Small intestine (tissue), 7 donors: Measurements from ENCODE around the gene MLKL. TPM values are rescaled to one million over a fixed set of nuclear protein-coding genes. Genes with fewer than 3 reads are reported as not detected.

ENCODE experiments used
- DNase-seq, 2 donors: peaks; one replicate each; pipeline versions ENCODE4 v3.0.0 to v3.0.0-alpha.2; 2013
- FAIRE-seq: peaks from 2 replicates; lab custom pipeline; 2012; peaks lifted over from hg19 to GRCh38; lab: Jason Lieb, UNC
- H3K27ac ChIP-seq, 3 donors: one replicate each; pipeline ENCODE4 v1.5.1; 2013; ENCODE audit warnings: low read length in 2 of 3, mild to moderate bottlenecking in 2 of 3, control low read depth in 1 of 3, inconsistent platforms in 1 of 3, low read depth in 1 of 3, moderate library complexity in 1 of 3
- H3K27me3 ChIP-seq, 3 donors: one replicate each; pipeline ENCODE4 v1.6.1; 2013; ENCODE audit warnings: low read length in 3 of 3, inconsistent platforms in 1 of 3; ENCODE audit not compliant: control insufficient read depth in 3 of 3, insufficient read depth in 3 of 3
- H3K36me3 ChIP-seq, 3 donors: one replicate each; pipeline ENCODE4 v1.6.1; 2013; ENCODE audit warnings: low read length in 3 of 3, inconsistent platforms in 1 of 3, low read depth in 1 of 3, mild to moderate bottlenecking in 1 of 3, moderate library complexity in 1 of 3; ENCODE audit not compliant: control insufficient read depth in 3 of 3, insufficient read depth in 2 of 3
- H3K4me1 ChIP-seq, 3 donors: one replicate each; pipeline ENCODE4 v1.6.1; 2013; ENCODE audit warnings: low read length in 2 of 3, inconsistent platforms in 1 of 3, low read depth in 1 of 3, mild to moderate bottlenecking in 1 of 3, moderate library complexity in 1 of 3; ENCODE audit not compliant: control insufficient read depth in 3 of 3, insufficient read depth in 2 of 3
- H3K4me3 ChIP-seq, 3 donors: one replicate each; pipeline ENCODE4 v1.5.1; 2013; ENCODE audit warnings: low read length in 3 of 3, control low read depth in 1 of 3, inconsistent platforms in 1 of 3, low read depth in 1 of 3, mild to moderate bottlenecking in 1 of 3, moderate library complexity in 1 of 3
- H3K9me3 ChIP-seq, 2 donors: one replicate each; pipeline ENCODE4 v1.6.1; 2013; ENCODE audit warnings: low read depth in 1 of 2, low read length in 1 of 2; ENCODE audit not compliant: control insufficient read depth in 2 of 2, insufficient read depth in 1 of 2
- WGBS, 3 donors: extraction: QIAGEN DNeasy Blood & Tissue Kit; methylation state at CpG; one replicate each; pipeline ENCODE4 v1.1.7; 2013; 5-methylcytosine and 5-hydroxymethylcytosine counted together
- polyA plus RNA-seq, 4 donors: library from polyadenylated mRNA; stranded (reverse) in 3 of 4; unstranded in 1 of 4; fragments of 200-250 nt in 3 of 4; fragments of 120-200 nt in 1 of 4; gene quantifications; one replicate each; pipeline versions ENCODE4 v1.2.1 to v1.2.3, GENCODE V29; 2013
- donor health status: healthy with polysubstance abuse.
- donor health status: control.
- donor health status: control.
- donor health status: Bipolar disorder and iron deficiency.
- donor health status: healthy.

Gene MLKL
- polyA plus RNA-seq, 4 donors: 6.5 to 18.9 (median 10.2) TPM

DNA sequence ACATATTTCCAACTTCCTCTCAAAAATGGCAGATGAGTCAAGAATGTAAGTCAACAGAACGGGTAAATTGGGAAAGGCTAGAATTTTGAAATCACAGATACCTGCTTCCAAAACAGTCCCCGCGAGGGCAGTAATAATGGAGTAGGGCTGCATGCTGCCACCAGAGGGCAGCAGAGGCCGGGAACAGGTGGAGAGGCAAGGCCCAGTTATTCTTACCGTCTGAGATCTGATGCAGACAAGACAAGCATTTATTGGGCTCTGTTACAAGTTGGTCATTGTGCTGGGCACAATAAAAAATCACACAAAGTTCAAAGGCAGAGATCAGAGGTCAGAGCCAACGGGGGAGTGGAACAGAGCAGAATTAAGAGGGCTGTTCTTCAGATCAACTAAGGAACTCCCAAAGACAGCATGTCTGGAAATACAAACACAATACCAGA, 8.8 kb upstream of the MLKL start:
- DNase-seq: peak; percentile 85 to 91
- no peaks in the 10 kb centered on the region for H3K9me3 ChIP-seq
- WGBS, 3 donors: 0 to 2% (median 1%) methylated on average over 6 of the region's 6 CpGs
- no peak overlapping the region for H3K27ac ChIP-seq
- no peak for FAIRE-seq
- no peak overlapping the region for H3K4me3 ChIP-seq
- H3K4me1 ChIP-seq: peaks cover 0 to 4% (median 0%) of the 10 kb centered on the region in 3 donors
- H3K27me3 ChIP-seq: peaks cover 0 to 4% (median 0%) of the 10 kb centered on the region in 3 donors
- H3K36me3 ChIP-seq: peaks cover 0 to 7% (median 0%) of the 10 kb centered on the region in 3 donors

DNA sequence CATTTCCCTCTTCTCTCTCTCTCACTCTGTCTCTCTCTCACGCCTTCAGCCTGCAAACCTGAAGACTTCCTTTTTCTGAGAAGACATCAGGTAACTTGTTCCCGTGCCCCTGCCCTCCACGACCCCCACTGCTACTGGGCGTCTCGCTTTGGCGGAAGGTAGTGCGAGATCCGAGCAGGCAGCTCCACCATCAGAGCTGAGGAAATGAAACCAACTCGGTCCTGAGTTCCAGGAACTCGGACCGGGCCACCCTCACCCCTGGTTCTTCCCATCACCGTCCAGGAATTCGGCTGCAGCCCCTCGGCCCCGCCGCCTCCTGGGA, 585 bp downstream of the MLKL start:
- FAIRE-seq: no peak
- Histone ChIP-seq H3K27ac (peak overlapping the region; percentile 25 to 94 (median 57)), H3K9me3 (no peaks in the 10 kb centered on the region), H3K27me3 (no peaks in the 10 kb centered on the region), H3K4me3 (peak overlapping the region; percentile 68 to 74 (median 69)), H3K4me1 (peaks cover 0 to 6% (median 5%) of the 10 kb centered on the region in 3 donors), H3K36me3 (peaks cover 0 to 4% (median 0%) of the 10 kb centered on the region in 3 donors)
- peak in 1 of 2 donors; percentile 52 for DNase-seq
- 2 to 3% (median 2%) methylated on average over 16 of the region's 16 CpGs for whole genome bisulfite sequencing, 3 donors

DNA sequence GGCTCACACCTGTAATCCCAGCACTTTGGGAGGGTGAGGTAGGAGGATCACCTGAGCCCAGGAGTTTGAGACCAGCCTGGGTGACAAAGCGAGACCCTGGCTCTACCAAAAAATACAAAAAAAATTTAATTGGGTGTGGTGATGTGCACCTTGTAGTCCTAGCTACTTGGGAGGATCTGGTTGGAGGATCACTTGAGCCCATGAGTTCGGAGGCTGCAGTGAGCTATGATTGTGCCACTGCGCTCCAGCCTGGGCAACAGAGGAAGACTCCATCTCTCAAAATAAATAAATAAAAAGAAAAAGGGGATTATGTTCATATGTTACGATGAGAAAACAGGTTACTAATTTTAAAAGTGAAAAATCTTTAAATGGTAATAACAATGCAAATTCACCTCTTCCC, 996 bp downstream of the MLKL start:
- 52 to 64% (median 63%) methylated on average over 4 of the region's 4 CpGs for WGBS, 3 donors

DNA sequence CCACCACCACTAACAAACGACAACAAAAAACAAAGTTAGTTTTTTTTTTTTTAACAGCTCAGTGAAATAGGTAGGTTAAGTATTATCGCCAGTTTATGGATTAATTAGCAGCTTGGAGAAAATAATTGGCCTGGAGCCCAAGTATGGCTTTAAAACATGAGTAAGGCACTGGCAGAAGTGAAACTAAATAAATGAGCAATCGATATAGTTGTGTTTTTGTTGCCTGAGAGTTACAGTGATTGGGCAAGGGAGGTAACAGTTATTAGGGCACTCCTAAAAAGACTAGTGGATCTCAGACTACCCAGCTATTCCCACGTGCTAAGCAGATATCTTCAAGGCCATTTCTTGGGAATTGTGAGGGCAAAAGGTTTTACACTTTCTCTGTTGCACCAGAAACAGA, 2.4 kb downstream of the MLKL start:
- Histone ChIP-seq H3K4me1 (peaks cover 0 to 6% (median 5%) of the 10 kb centered on the region in 3 donors), H3K9me3 (no peaks in the 10 kb centered on the region), H3K27ac (peak overlapping the region in 2 of 3 donors; percentile 64 to 69), H3K36me3 (peaks cover 0 to 9% (median 0%) of the 10 kb centered on the region in 3 donors), H3K4me3 (peak overlapping the region in 1 of 3 donors; percentile 28), H3K27me3 (no peaks in the 10 kb centered on the region)
- FAIRE-seq (no peak), DNase-seq (peak; percentile 19 to 74)
- WGBS, 3 donors: 7 to 45% (median 16%) methylated on average over 4 of the region's 4 CpGs

More for the DNA sequence above, 996 bp downstream of the MLKL start:
- FAIRE-seq (no peak), DNase-seq (no peak)
- H3K4me3 ChIP-seq: peak overlapping the region in 2 of 3 donors; percentile 68 to 69
- no peaks in the 10 kb centered on the region for H3K27me3 ChIP-seq
- peaks cover 0 to 6% (median 0%) of the 10 kb centered on the region in 3 donors for H3K36me3 ChIP-seq
- H3K27ac ChIP-seq: peak overlapping the region in 1 of 3 donors; percentile 58
- no peaks in the 10 kb centered on the region for H3K9me3 ChIP-seq
- H3K4me1 ChIP-seq: peaks cover 0 to 6% (median 5%) of the 10 kb centered on the region in 3 donors

DNA sequence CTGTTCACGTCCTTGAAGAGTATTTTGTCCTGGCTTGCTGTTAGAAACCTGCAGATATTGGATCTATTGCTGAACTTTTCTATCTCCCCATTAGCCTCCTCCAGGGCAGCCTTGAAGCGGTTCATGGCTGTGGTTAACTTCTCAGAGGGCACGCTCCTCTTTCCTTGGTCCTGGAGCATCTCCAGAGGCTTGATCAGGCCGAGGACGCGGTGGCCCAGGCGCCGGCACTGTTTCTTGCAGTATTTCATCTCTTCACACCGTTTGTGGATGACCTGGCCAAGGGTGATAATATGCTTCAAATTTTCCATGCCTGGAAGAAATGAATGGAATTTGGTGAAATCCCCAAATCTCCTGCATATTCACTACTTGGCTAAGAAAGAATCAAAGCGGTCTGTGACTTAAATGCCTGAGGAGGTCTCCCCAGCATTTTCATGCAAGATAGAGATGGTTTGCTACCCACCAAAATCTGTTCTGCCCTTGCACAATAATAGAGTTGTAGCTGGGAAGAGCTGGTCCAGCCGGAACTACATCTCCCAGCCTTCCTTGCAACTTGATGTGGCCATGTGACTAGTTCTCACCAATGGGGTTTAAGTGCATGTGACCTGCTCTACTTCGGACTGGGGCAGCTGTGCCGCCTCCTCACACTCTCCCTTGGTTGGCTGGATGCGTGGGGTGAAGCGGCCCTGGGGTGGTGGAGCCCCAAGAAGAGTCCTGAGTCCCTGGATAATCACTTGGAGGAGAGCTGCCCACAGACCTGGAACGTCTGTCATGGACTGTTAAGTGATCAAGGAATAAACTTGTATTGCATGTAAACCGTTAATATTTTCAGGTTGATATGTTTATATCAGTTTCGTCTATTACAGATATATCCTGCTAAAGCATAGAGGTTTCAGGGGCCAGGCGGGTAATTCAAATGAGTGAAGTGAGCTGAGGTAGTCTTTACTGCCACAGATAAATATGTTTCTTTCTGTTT, 4.9 kb downstream of the MLKL start:
- H3K27me3 ChIP-seq: no peaks in the 10 kb centered on the region

DNA sequence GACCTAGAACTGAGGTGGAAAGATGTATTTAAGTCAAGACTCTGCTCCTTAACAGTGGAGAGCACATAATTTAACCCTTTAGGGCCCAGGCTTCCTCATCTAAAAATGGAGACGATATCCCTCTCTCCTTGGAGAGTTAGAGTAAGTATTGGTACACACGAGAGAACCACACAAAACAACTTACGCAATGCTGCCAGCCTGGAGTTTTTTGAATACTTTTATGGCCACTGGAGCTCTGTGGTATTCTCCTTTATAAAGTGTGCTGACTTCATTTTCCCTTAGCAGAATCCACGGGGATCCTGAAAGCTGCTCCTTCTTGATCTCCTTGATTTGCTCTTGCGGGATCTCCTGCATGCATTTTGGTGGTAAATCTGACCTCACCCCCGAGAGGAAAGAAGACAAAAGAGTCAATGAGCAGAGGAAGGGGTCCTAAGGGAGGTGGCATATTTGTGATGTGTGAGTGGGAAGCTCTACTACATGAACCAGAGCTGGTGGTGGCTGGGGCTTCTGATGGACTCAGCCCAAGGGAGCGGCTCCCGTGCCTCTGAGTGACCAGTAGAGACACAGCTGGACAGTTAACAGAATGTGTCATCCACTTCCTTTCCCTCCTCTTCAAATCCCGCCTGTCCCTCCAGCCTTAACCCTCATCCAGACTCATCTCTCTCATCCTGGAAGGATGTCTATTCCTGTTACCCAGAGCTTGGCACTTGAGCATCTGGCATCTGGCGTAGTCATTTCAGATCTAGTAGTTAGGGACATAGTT, 9.4 kb downstream of the MLKL start:
- Histone ChIP-seq H3K27ac (no peak overlapping the region), H3K4me3 (no peak overlapping the region), H3K27me3 (no peaks in the 10 kb centered on the region), H3K36me3 (peaks cover 12 to 19% (median 14%) of the 10 kb centered on the region in 3 donors), H3K9me3 (no peaks in the 10 kb centered on the region), H3K4me1 (peaks cover 0 to 3% (median under 1%) of the 10 kb centered on the region in 3 donors)
- 85 to 97% (median 95%) methylated on average over 10 of the region's 10 CpGs for WGBS, 3 donors
- FAIRE-seq: no peak
- DNase-seq: no peak

More for the DNA sequence above, 4.9 kb downstream of the MLKL start:
- Histone ChIP-seq H3K4me3 (peak overlapping the region in 2 of 3 donors; percentile 32 to 46), H3K9me3 (no peaks in the 10 kb centered on the region), H3K36me3 (peaks cover 9 to 16% (median 12%) of the 10 kb centered on the region in 3 donors), H3K27ac (no peak overlapping the region), H3K4me1 (peaks cover 0 to 5% (median 3%) of the 10 kb centered on the region in 3 donors)
- 49 to 53% (median 53%) methylated on average over 19 of the region's 19 CpGs for WGBS, 3 donors
- FAIRE-seq: no peak
- DNase-seq: peak; percentile 90 to 95

DNA sequence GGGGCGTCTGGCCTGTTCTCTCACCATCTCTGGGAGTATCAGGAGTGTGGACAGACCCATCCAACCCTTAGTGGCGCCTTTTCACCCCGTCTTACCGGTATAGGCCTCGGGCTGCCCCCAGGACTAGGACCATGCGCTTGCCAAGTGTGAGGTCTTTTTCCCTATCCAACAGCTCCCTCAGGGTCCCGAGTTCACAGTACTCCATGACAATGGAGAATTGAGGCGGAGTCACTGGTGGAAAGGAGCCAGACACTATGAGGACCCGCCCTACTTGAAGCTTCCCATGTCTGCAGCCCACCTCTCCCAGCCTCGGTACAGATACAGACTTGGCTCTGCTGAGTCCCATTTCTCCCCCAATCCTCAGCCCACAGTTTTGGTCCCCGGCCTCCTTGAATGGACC, 18.1 kb downstream of the MLKL start:
- WGBS, 3 donors: 89 to 91% (median 91%) methylated on average over 11 of the region's 11 CpGs
- DNase-seq (no peak), FAIRE-seq (no peak)
- Histone ChIP-seq H3K36me3 (peaks cover 6 to 37% (median 7%) of the 10 kb centered on the region in 3 donors), H3K4me1 (no peaks in the 10 kb centered on the region), H3K4me3 (no peak overlapping the region), H3K27me3 (no peaks in the 10 kb centered on the region), H3K27ac (no peak overlapping the region), H3K9me3 (no peaks in the 10 kb centered on the region)

DNA sequence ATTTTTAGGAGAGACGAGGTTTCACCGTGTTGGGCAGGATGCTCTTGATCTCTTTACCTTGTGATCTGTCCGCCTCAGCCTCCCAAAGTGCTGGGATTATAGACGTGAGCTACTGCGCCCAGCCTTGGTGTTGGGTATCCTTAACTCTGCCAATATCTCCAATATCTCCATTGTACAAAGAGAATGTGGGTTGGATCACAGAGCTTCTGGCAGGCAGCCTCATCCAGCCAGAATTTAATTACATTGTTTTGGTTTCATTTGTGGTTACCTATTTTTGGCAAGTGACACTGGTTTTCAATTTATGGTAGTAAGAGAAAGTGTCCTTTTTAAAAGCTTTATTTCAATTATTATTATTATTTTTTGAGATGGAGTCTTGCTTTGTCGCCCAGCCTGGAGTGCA, 20.0 kb downstream of the MLKL start:
- DNase-seq (no peak), FAIRE-seq (no peak)
- no peak overlapping the region for H3K27ac ChIP-seq
- peaks cover 6 to 45% (median 14%) of the 10 kb centered on the region in 3 donors for H3K36me3 ChIP-seq
- H3K27me3 ChIP-seq: no peaks in the 10 kb centered on the region
- no peak overlapping the region for H3K4me3 ChIP-seq
- no peaks in the 10 kb centered on the region for H3K4me1 ChIP-seq
- no peaks in the 10 kb centered on the region for H3K9me3 ChIP-seq
- 80 to 90% (median 89%) methylated on average over 6 of the region's 6 CpGs for WGBS, 3 donors
